Measurements from ENCODE around the gene CYP24A1. TPM values are rescaled to one million over a fixed set of nuclear protein-coding genes. Genes with fewer than 3 reads are reported as not detected.

CYP24A1 gene
- total and polyA plus RNA-seq, 2 of the 13 experiments (the other 11 are each of a cell fraction or from before 2014, with no cell fraction given) = 9.4 to 32.7 TPM

GRCh38 chr20:54208548-54209176 is 34.9 kb upstream of the CYP24A1 start (continued):
- TF ChIP-seq NFAT5 (CRISPR knock-in tag; IDR thresholded peaks at IDR 0.05) = no peak
- TF ChIP-seq, protein P1, sequence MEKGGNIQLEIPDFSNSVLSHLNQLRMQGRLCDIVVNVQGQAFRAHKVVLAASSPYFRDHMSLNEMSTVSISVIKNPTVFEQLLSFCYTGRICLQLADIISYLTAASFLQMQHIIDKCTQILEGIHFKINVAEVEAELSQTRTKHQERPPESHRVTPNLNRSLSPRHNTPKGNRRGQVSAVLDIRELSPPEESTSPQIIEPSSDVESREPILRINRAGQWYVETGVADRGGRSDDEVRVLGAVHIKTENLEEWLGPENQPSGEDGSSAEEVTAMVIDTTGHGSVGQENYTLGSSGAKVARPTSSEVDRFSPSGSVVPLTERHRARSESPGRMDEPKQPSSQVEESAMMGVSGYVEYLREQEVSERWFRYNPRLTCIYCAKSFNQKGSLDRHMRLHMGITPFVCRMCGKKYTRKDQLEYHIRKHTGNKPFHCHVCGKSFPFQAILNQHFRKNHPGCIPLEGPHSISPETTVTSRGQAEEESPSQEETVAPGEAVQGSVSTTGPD (CRISPR knock-in tag; IDR thresholded peaks at IDR 0.05) = no peak
- TF ChIP-seq RFX5 (IDR thresholded peaks at IDR 0.05; ENCODE audit: low read depth, low read length) = no peak
- TF ChIP-seq FOSL2 (CRISPR knock-in tag; IDR thresholded peaks at IDR 0.05) = 0 out of 2 replicates have a peak, but pooled peaks have one; percentile 19
- 0 out of 2 replicates have a peak, but pooled peaks have one; percentile 4 for TF ChIP-seq PRDM10 (CRISPR knock-in tag; IDR thresholded peaks at IDR 0.05; ENCODE audit: low read depth)
- TF ChIP-seq ZNF143 (CRISPR knock-in tag; IDR thresholded peaks at IDR 0.05) = no peak
- no peak for TF ChIP-seq ASH2L (IDR thresholded peaks at IDR 0.05; ENCODE audit: insufficient read length, low read depth, low read length)
- TF ChIP-seq MIXL1 (CRISPR knock-in tag; IDR thresholded peaks at IDR 0.05) = no peak
- TF ChIP-seq CREBL2 (CRISPR knock-in tag; IDR thresholded peaks at IDR 0.05; ENCODE audit: borderline replicate concordance) = no peak
- 0 out of 2 replicates have a peak, but pooled peaks have one; percentile 42 for TF ChIP-seq MTA3 (CRISPR knock-in tag; IDR thresholded peaks at IDR 0.05)
- TF ChIP-seq, protein P2, sequence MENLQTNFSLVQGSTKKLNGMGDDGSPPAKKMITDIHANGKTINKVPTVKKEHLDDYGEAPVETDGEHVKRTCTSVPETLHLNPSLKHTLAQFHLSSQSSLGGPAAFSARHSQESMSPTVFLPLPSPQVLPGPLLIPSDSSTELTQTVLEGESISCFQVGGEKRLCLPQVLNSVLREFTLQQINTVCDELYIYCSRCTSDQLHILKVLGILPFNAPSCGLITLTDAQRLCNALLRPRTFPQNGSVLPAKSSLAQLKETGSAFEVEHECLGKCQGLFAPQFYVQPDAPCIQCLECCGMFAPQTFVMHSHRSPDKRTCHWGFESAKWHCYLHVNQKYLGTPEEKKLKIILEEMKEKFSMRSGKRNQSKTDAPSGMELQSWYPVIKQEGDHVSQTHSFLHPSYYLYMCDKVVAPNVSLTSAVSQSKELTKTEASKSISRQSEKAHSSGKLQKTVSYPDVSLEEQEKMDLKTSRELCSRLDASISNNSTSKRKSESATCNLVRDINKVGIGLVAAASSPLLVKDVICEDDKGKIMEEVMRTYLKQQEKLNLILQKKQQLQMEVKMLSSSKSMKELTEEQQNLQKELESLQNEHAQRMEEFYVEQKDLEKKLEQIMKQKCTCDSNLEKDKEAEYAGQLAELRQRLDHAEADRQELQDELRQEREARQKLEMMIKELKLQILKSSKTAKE (CRISPR knock-in tag; IDR thresholded peaks at IDR 0.05; ENCODE audit: borderline replicate concordance) = no peak
- TF ChIP-seq ZFP62 (CRISPR knock-in tag; IDR thresholded peaks at IDR 0.05) = no peak
- TF ChIP-seq, protein P3, sequence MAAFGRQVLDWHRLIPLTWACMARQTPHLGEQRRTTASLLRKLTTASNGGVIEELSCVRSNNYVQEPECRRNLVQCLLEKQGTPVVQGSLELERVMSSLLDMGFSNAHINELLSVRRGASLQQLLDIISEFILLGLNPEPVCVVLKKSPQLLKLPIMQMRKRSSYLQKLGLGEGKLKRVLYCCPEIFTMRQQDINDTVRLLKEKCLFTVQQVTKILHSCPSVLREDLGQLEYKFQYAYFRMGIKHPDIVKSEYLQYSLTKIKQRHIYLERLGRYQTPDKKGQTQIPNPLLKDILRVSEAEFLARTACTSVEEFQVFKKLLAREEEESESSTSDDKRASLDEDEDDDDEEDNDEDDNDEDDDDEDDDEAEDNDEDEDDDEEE (CRISPR knock-in tag; IDR thresholded peaks at IDR 0.05) = 0 out of 2 replicates have a peak, but pooled peaks have one; percentile 21
- no peak for TF ChIP-seq HNRNPLL (IDR thresholded peaks at IDR 0.05; ENCODE audit: low read depth, low read length, poor library complexity, severe bottlenecking)
- TF ChIP-seq ZKSCAN8 (CRISPR knock-in tag; IDR thresholded peaks at IDR 0.05; ENCODE audit: borderline replicate concordance) = no peak
